HG03175 (cell line): Measurements from ENCODE around the gene LBHD2.

ENCODE experiments used
- ATAC-seq: cut with Tn5 transposase; IDR thresholded peaks from one replicate; pipeline ENCODE4 v1.9.1; 2021; ENCODE audit warnings: mild to moderate bottlenecking, moderate library complexity; ENCODE audit not compliant: unreplicated experiment

The LBHD2 gene

GRCh38 chr14:103068351-103069073 lies 15.5 kb upstream of the LBHD2 start:
- no peak for ATAC-seq

- ATAC-seq = no peak
These were observed 13.6 kb upstream of the LBHD2 start for GRCh38 chr14:103070263-103070885.

GRCh38 chr14:103070971-103071542 lies 13.0 kb upstream of the LBHD2 start:
- ATAC-seq = no peak

- no peak for ATAC-seq
These were observed 12.3 kb upstream of the LBHD2 start for GRCh38 chr14:103071544-103072251.

- no peak for ATAC-seq
These were observed 11.2 kb upstream of the LBHD2 start for GRCh38 chr14:103072595-103073366.

GRCh38 chr14:103073367-103073875 lies 10.6 kb upstream of the LBHD2 start:
- no peak for ATAC-seq

- ATAC-seq = no peak
These were observed 9.9 kb upstream of the LBHD2 start for GRCh38 chr14:103073876-103074728.

GRCh38 chr14:103074729-103075367 lies 9.2 kb upstream of the LBHD2 start:
- no peak for ATAC-seq

- ATAC-seq = peak; percentile 56
These were observed 5.6 kb upstream of the LBHD2 start for GRCh38 chr14:103078420-103078749.

- ATAC-seq = no peak
These were observed 5.0 kb upstream of the LBHD2 start for GRCh38 chr14:103078860-103079587.

GRCh38 chr14:103081951-103082350 lies 2.1 kb upstream of the LBHD2 start:
- ATAC-seq = no peak

GRCh38 chr14:103085106-103086091 lies 1.4 kb downstream of the LBHD2 start:
- ATAC-seq = no peak

- no peak for ATAC-seq
These were observed 2.8 kb downstream of the LBHD2 start for GRCh38 chr14:103086771-103087342.

GRCh38 chr14:103087343-103087835 lies 3.4 kb downstream of the LBHD2 start:
- ATAC-seq = no peak

GRCh38 chr14:103088921-103089320 lies 4.9 kb downstream of the LBHD2 start:
- ATAC-seq = no peak

GRCh38 chr14:103089386-103090335 lies 5.7 kb downstream of the LBHD2 start:
- ATAC-seq = no peak
